ENCODE measurements around the gene OBSCN.

The OBSCN gene

GRCh38 chr1:228289996-228290881 is 82.4 kb downstream of the OBSCN start:
- in situ Hi-C loops (cut with HindIII; ENCODE audit: low pct_ligation_motif_present, low sequenced_read_pairs) = no loop called here
- no peaks in the 10 kb centered on the region for H3K36me3 ChIP-seq (replicated peaks)
- no peak for DNase-seq
- no peak overlapping the region for H3K27ac ChIP-seq
- no peak for TF ChIP-seq CTCF (IDR thresholded peaks at IDR 0.05; ENCODE audit: low read depth, low read length, missing control alignments)
- no peak overlapping the region for H3K4me3 ChIP-seq (ENCODE audit: low read depth, low read length)
- H3K27me3 ChIP-seq (replicated peaks) = no peaks in the 10 kb centered on the region

- TF ChIP-seq CTCF (IDR thresholded peaks at IDR 0.05; ENCODE audit: low read depth, low read length, missing control alignments) = no peak
- in situ Hi-C loops (cut with HindIII; ENCODE audit: low pct_ligation_motif_present, low sequenced_read_pairs) = no loop called here
These were observed 84.2 kb downstream of the OBSCN start for GRCh38 chr1:228291906-228292608.

GRCh38 chr1:228292609-228292911 is 84.7 kb downstream of the OBSCN start:
- no peak for TF ChIP-seq CTCF (IDR thresholded peaks at IDR 0.05; ENCODE audit: low read depth, low read length, missing control alignments)
- no peak overlapping the region for H3K4me3 ChIP-seq (ENCODE audit: low read depth, low read length)
- no peak overlapping the region for H3K27ac ChIP-seq
- in situ Hi-C loops (cut with HindIII; ENCODE audit: low pct_ligation_motif_present, low sequenced_read_pairs) = no loop called here
- DNase-seq = no peak
- H3K27me3 ChIP-seq (replicated peaks) = no peaks in the 10 kb centered on the region
- H3K36me3 ChIP-seq (replicated peaks) = no peaks in the 10 kb centered on the region

More at GRCh38 chr1:228291906-228292608, 84.2 kb downstream of the OBSCN start:
- no peaks in the 10 kb centered on the region for H3K27me3 ChIP-seq (replicated peaks)
- no peaks in the 10 kb centered on the region for H3K36me3 ChIP-seq (replicated peaks)
- no peak overlapping the region for H3K27ac ChIP-seq
- DNase-seq = no peak
- no peak overlapping the region for H3K4me3 ChIP-seq (ENCODE audit: low read depth, low read length)

GRCh38 chr1:228293393-228293792 is 85.5 kb downstream of the OBSCN start:
- no peaks in the 10 kb centered on the region for H3K27me3 ChIP-seq (replicated peaks)
- in situ Hi-C loops (cut with HindIII; ENCODE audit: low pct_ligation_motif_present, low sequenced_read_pairs) = no loop called here
- H3K36me3 ChIP-seq (replicated peaks) = no peaks in the 10 kb centered on the region
- no peak for DNase-seq
- no peak overlapping the region for H3K4me3 ChIP-seq (ENCODE audit: low read depth, low read length)
- no peak for TF ChIP-seq CTCF (IDR thresholded peaks at IDR 0.05; ENCODE audit: low read depth, low read length, missing control alignments)
- no peak overlapping the region for H3K27ac ChIP-seq

GRCh38 chr1:228293816-228294500 is 86.1 kb downstream of the OBSCN start:
- Histone ChIP-seq H3K27me3 (replicated peaks) (no peaks in the 10 kb centered on the region), H3K4me3 (ENCODE audit: low read depth, low read length) (no peak overlapping the region), H3K36me3 (replicated peaks) (no peaks in the 10 kb centered on the region), H3K27ac (no peak overlapping the region)
- DNase-seq = no peak
- no peak for TF ChIP-seq CTCF (IDR thresholded peaks at IDR 0.05; ENCODE audit: low read depth, low read length, missing control alignments)
- in situ Hi-C loops (cut with HindIII; ENCODE audit: low pct_ligation_motif_present, low sequenced_read_pairs) = no loop called here
